GM20000 (cell line): ENCODE measurements around the gene ZNF831.

Experiments used
- DNase-seq: peaks from one replicate; pipeline ENCODE4 v3.0.0; 2012; ENCODE audit warnings: low spot score
- TF ChIP-seq, protein P1 (sequence below): IDR thresholded peaks from 2 replicates; pipeline ENCODE4 v1.5.1; 2012; ENCODE audit warnings: mild to moderate bottlenecking, control low read depth; ENCODE audit errors: extremely low read depth, missing control alignments

Gene ZNF831

DNA sequence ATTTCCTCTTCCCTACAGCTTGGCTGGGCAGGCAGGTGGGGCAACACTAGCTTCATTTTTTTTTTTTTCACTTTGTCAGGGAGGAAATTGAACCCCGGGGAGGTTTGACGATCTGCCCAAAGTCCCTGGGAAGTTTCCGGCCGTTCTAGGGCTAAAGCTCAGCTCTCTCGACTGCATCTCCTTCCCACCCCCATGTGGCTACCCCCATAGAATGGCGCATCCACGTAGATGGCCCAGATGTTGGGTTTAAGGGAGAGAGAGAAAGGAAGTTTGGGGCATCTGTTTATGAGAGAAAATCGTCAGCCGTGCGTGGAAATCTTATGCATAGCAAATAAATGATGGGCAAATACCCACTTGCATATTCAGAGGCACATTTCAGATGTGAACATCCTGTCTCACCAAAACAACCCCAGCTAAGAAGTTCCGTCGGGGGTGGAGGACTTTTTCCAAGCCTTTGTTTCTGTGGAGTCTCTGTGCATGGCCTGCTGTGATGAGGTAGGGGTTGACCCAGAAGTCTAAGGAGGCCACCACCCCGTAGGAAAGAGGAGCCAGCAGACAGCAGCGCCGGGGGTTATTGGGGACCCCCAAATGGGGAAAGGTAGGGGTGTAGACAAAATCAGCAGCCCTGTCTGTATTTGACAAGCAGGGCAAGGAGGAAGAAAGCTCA, 40.5 kb upstream of the ZNF831 start:
- TF ChIP-seq, protein P1, sequence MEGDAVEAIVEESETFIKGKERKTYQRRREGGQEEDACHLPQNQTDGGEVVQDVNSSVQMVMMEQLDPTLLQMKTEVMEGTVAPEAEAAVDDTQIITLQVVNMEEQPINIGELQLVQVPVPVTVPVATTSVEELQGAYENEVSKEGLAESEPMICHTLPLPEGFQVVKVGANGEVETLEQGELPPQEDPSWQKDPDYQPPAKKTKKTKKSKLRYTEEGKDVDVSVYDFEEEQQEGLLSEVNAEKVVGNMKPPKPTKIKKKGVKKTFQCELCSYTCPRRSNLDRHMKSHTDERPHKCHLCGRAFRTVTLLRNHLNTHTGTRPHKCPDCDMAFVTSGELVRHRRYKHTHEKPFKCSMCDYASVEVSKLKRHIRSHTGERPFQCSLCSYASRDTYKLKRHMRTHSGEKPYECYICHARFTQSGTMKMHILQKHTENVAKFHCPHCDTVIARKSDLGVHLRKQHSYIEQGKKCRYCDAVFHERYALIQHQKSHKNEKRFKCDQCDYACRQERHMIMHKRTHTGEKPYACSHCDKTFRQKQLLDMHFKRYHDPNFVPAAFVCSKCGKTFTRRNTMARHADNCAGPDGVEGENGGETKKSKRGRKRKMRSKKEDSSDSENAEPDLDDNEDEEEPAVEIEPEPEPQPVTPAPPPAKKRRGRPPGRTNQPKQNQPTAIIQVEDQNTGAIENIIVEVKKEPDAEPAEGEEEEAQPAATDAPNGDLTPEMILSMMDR, result no peak
- no peak for DNase-seq

DNA sequence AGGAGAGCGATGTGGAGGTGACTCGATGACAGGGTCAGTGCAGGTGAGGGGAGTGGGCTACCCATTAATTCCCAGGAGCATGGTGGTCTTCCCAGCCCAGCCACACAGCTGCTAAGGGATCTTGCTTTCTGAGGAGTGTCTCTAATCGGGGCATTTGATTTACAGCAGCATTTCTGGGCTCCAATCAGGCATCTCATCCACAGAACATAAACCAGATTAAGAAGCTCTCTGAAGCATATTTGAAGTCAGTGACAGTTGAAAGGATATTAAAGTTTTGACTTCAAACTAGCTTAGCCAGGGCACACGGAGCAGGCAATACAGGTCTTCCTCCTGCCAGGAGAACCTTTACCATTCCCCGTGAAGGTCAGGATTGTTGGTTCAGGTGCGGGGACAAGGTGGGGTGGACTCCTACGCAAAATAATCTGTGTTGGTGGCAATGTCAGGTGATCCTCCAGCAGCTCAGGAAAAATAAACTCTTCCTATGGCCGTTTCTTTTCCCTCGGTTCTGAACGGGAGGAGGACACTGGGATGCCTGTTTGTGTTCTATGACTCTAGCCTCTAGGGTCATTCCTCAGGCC, 39.9 kb upstream of the ZNF831 start:
- DNase-seq, result no peak
- TF ChIP-seq, protein P1, result no peak

- DNase-seq, result no peak
- TF ChIP-seq, protein P1, result no peak
Measured at GRCh38 chr20:59124296-59125029, 39.2 kb upstream of the ZNF831 start.

DNA sequence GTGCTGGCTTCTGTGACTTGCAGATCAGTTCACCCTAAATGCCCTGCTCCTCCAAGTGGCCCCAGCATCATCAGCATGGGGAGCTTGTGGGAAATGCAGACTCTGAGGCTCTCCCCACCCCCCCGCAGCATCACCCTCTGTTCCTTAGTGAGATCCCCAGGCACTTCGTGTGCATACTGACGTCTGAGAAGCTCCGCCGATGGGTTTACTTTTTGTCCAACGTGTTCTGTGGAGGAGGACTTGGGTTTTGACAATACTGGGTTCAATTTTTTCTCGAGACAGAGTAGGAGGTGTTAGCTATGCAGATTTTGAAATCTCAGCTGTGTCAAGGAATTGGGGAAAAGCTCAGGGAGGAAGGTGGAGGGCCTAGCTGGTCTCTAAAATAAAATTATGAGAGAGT, 38.3 kb upstream of the ZNF831 start:
- DNase-seq, result no peak
- TF ChIP-seq, protein P1, result no peak

- TF ChIP-seq, protein P1, result no peak
- DNase-seq, result no peak
Measured at GRCh38 chr20:59125836-59126235, 37.8 kb upstream of the ZNF831 start.

DNA sequence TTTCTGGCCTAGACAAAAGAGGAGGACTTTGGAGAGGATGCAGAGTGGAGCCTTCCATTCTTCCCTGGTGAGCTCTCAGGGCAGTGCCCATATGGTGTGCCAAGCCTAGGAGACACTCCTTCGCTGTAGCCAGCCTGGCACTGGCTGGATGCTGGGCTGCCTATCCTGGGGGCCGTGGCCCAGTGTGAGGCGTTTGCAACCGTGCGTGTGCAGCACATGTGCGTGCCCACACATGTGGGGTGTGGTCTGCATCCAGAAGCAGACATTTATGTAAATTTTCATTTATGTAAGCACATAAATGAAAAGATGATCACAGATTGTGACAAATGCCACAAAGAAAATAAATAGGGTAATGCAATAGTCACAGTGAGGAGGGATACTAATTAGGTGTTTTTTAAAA, 35.8 kb upstream of the ZNF831 start:
- TF ChIP-seq, protein P1, result no peak

DNA sequence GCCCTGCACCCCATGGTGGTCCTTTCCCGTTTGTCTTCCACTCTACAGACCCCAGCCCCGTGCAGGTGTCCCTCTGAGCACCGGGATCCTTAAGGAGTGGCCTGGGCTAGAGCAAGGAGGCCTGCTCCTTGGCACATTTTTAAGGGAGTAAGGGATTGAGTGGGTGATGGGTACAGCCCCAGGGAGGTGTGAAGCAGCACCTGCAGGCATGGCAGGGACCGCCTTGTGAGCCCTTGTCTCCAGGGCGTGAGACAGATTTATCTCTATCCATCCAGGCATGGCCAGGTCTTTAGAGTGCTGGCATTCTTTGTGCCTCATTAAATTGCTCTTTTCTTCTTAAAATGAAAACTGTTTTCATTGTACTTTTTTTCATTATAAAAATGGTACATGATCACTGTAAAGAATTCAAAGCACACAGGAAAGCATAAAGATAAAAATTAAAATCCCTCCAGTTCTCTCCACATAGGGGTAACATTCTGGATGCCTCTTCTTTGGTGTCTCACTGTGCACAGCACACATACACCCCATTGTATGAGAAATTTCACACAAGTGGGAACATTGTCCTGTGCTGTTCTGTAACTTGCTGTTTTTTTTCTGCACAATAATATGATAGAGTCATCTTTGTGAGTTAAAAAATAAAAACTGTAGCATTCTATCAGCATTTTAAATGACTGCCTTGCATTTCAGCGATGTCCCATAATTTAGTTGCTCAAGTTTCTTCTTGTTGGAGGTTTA, 31.9 kb upstream of the ZNF831 start:
- DNase-seq, result no peak
- TF ChIP-seq, protein P1, result no peak

More for the DNA sequence above, 35.8 kb upstream of the ZNF831 start:
- DNase-seq, result no peak
